HCT116 (cell line): Measurements from ENCODE around the gene TEDDM1. TPM values are rescaled to one million over a fixed set of nuclear protein-coding genes. Genes with fewer than 3 reads are reported as not detected.

ENCODE experiments used
- ATAC-seq: fragments of 200-7000 bp; cut with Tn5 transposase; 2 replicates; pipeline ENCODE4 v1.9.1; 2020; ENCODE audit warnings: mild to moderate bottlenecking, moderate library complexity
- Bru-seq: library from RNA; stranded (reverse); fragments of 400-500 nt; gene quantifications from one replicate; lab custom pipeline; 2021; lab: Mats Ljungman, UMichigan
- BruChase-seq, 2 experiments: library from RNA; stranded (reverse); fragments of 400-500 nt; gene quantifications; one replicate each; lab custom pipeline; 2021; lab: Mats Ljungman, UMichigan
- BruUV-seq: library from RNA; stranded (reverse); fragments of 400-500 nt; replicated peaks from 2 replicates; lab custom pipeline; 2021; lab: Mats Ljungman, UMichigan
- CTCF ChIA-PET: fragments of 300-600 bp; sonication (Branson Sonifier 250); formaldehyde crosslinking; loops from one replicate; lab custom pipeline; 2021; ENCODE audit warnings: antibody characterized with exemption; lab: Charles Lee
- POLR2A ChIA-PET: fragments of 300-600, 350-600 bp; sonication (Branson Sonifier 250); formaldehyde crosslinking; loops from one replicate; lab custom pipeline; 2021; ENCODE audit warnings: antibody characterized with exemption; lab: Charles Lee
- RAD21 ChIA-PET, 2 experiments: fragments of 300-600 bp; sonication (Branson Sonifier 250); formaldehyde crosslinking; loops; one replicate each; lab custom pipeline; 2023; ENCODE audit warnings: low total read pairs in 2 of 2; ENCODE audit not compliant: uncharacterized antibody in 2 of 2, unreplicated experiment in 2 of 2, low non-redundant PET in 1 of 2; lab: Charles Lee
- DNase-seq: peaks from one replicate; pipeline ENCODE4 v3.0.0-alpha.2; 2010; ENCODE audit warnings: low read depth, low spot score
- H2AFZ ChIP-seq: fragments of 200-600 bp; shearing (Covaris generic), sonication (generic); 2 replicates; pipeline ENCODE4 v1.6.1; 2017; ENCODE audit warnings: low read depth, mixed run types, mixed read lengths, antibody characterized with exemption, low read length; ENCODE audit not compliant: poor library complexity, severe bottlenecking
- H3K27ac ChIP-seq: 2 replicates; pipeline ENCODE4 v1.5.1; 2012; ENCODE audit warnings: low read depth, low read length
- H3K27me3 ChIP-seq: fragments of 200-600 bp; sonication (generic); 2 replicates; pipeline ENCODE4 v1.6.1; 2016; ENCODE audit warnings: mixed run types, low read length, mixed read lengths; ENCODE audit not compliant: insufficient read depth
- H3K36me3 ChIP-seq, 2 experiments: fragments of 200-500 bp in 1 of 2; fragments of 200-600 bp in 1 of 2; sonication (Bioruptor generic) in 1 of 2; sonication (generic) in 1 of 2; 2 replicates each; pipeline versions ENCODE4 v1.5.1 to v1.6.1; 2014 to 2016; ENCODE audit warnings: low read length in 2 of 2, inconsistent platforms in 1 of 2, mixed read lengths in 1 of 2, mixed run types in 1 of 2; ENCODE audit not compliant: insufficient read depth in 2 of 2, control insufficient read depth in 1 of 2
- H3K4me1 ChIP-seq, 2 experiments: fragments of 200-600 bp in 1 of 2; sonication (generic) in 1 of 2; 2 replicates each; pipeline versions ENCODE4 v1.5.1 to v1.6.1; 2012 to 2017; ENCODE audit warnings: low read length in 2 of 2, inconsistent platforms in 1 of 2, mild to moderate bottlenecking in 1 of 2, mixed read lengths in 1 of 2, mixed run types in 1 of 2, moderate library complexity in 1 of 2; ENCODE audit not compliant: insufficient read depth in 2 of 2, control insufficient read depth in 1 of 2
- H3K4me2 ChIP-seq: fragments of 200-600 bp; sonication (generic); 2 replicates; pipeline ENCODE4 v1.6.1; 2017; ENCODE audit warnings: mixed run types, low read length, mixed read lengths
- H3K4me3 ChIP-seq, 2 experiments: fragments of 200-600 bp in 1 of 2; sonication (generic) in 1 of 2; replicated peaks in 1 of 2; 2 replicates each; pipeline ENCODE4 v1.5.1; 2011 to 2016; ENCODE audit warnings: low read length in 2 of 2, control low read depth in 1 of 2, low read depth in 1 of 2, mild to moderate bottlenecking in 1 of 2, mixed read lengths in 1 of 2, mixed run types in 1 of 2
- H3K79me2 ChIP-seq: fragments of 200-600 bp; sonication (generic); 2 replicates; pipeline ENCODE4 v1.6.1; 2017; ENCODE audit warnings: mild to moderate bottlenecking, mixed run types, low read length, moderate library complexity, mixed read lengths; ENCODE audit not compliant: insufficient read depth
- H3K9ac ChIP-seq: fragments of 200-600 bp; sonication (generic); 2 replicates; pipeline ENCODE4 v1.6.1; 2016; ENCODE audit warnings: low read length, mixed read lengths
- H3K9me2 ChIP-seq: fragments of 200-600 bp; sonication (generic), shearing (Covaris generic); 2 replicates; pipeline ENCODE4 v1.6.1; 2017; ENCODE audit warnings: mixed run types, mild to moderate bottlenecking, moderate library complexity; ENCODE audit not compliant: insufficient read depth
- H3K9me3 ChIP-seq, 2 experiments: fragments of 200-500 bp in 1 of 2; fragments of 200-600 bp in 1 of 2; sonication (Bioruptor generic) in 1 of 2; sonication (generic) in 1 of 2; 2 replicates each; pipeline ENCODE4 v1.6.1; 2014 to 2017; ENCODE audit warnings: low read length in 2 of 2, mixed read lengths in 2 of 2, inconsistent platforms in 1 of 2, low read depth in 1 of 2, mild to moderate bottlenecking in 1 of 2, mixed run types in 1 of 2, moderate library complexity in 1 of 2; ENCODE audit not compliant: control insufficient read depth in 1 of 2, insufficient read depth in 1 of 2
- H4K20me1 ChIP-seq: fragments of 200-600 bp; sonication (generic), shearing (Covaris generic); 2 replicates; pipeline ENCODE4 v1.6.1; 2017; ENCODE audit warnings: mixed run types, mild to moderate bottlenecking, moderate library complexity; ENCODE audit not compliant: insufficient read depth
- ELF1 ChIP-seq: IDR thresholded peaks from 2 replicates; pipeline ENCODE4 v1.6.1; 2012; ENCODE audit warnings: low read depth, borderline replicate concordance
- JUND ChIP-seq: IDR thresholded peaks from 2 replicates; pipeline ENCODE4 v1.6.1; 2012
- POLR2A ChIP-seq: IDR thresholded peaks from 2 replicates; pipeline ENCODE4 v1.7.0; 2011; ENCODE audit warnings: borderline replicate concordance; ENCODE audit not compliant: insufficient read depth, insufficient read length; ENCODE audit errors: extremely low read depth
- RAD21 ChIP-seq: IDR thresholded peaks from 2 replicates; pipeline ENCODE4 v1.6.1; 2012; ENCODE audit warnings: low read depth, mild to moderate bottlenecking
- SP1 ChIP-seq: IDR thresholded peaks from 2 replicates; pipeline ENCODE4 v1.6.1; 2012; ENCODE audit warnings: low read depth
- SRF ChIP-seq: IDR thresholded peaks from 2 replicates; pipeline ENCODE4 v1.6.1; 2012; ENCODE audit warnings: low read depth
- ZNF274 ChIP-seq: fragments of 200-500 bp; sonication (Bioruptor generic); IDR thresholded peaks from 2 replicates; pipeline ENCODE4 v1.6.1; 2014; ENCODE audit warnings: mild to moderate bottlenecking, low read depth, low read length, inconsistent platforms
- intact Hi-C: fragments of 100-400 bp; cut with micrococcal nuclease; formaldehyde crosslinking; loops from 2 replicates; pipeline ENCODE4 v1.10.0; 2022
- long read RNA-seq: library from polyadenylated mRNA; unstranded; transcript quantifications from one replicate; pipeline ENCODE4 v2.0.0, GENCODE V29; 2021; ENCODE audit not compliant: unreplicated experiment
- polyA plus RNA-seq: library from polyadenylated mRNA; unstranded; fragments of >200 nt; gene quantifications from 2 replicates; pipeline ENCODE4 v1.2.1, GENCODE V29; 2012; ENCODE audit warnings: missing spikeins
- total RNA-seq: library from RNA; stranded (reverse); gene quantifications from one replicate; pipeline ENCODE4 v1.2.1, GENCODE V29; 2021; ENCODE audit not compliant: unreplicated experiment
- TF ChIP-seq, protein P1 (sequence below): IDR thresholded peaks from 2 replicates; pipeline ENCODE4 v1.6.1; 2011; ENCODE audit warnings: mild to moderate bottlenecking, low read length, moderate library complexity; ENCODE audit not compliant: insufficient replicate concordance; ENCODE audit errors: extremely low read depth
- TF ChIP-seq, protein P2 (sequence below), 3 experiments: fragments of 200-600 bp in 1 of 3; sonication (generic) in 1 of 3; IDR thresholded peaks in 2 of 3; conservative IDR thresholded peaks in 1 of 3; 2 replicates each; pipeline ENCODE4 v1.5.1; 2012 to 2017; ENCODE audit warnings: low read depth in 2 of 3, low read length in 2 of 3, antibody characterized with exemption in 1 of 3, borderline replicate concordance in 1 of 3, control low read depth in 1 of 3, mild to moderate bottlenecking in 1 of 3, mixed read lengths in 1 of 3, mixed run types in 1 of 3, moderate library complexity in 1 of 3; ENCODE audit not compliant: insufficient read depth in 1 of 3

TEDDM1 gene, protein sequence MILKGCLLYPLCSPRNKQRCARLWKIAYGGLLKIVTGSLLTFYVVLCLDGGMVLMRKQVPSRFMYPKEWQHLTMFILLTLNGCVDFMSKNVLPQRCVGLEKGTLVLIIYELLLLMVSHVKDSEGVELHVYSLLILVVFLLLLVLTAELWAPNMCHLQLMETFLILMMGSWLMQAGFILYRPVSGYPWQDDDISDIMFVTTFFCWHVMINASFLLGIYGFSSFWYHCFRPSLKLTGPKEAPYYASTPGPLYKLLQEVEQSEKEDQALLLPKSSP
- total RNA-seq (not detected), Bru-seq, nascent RNA (not detected), BruChase-seq, experiment 1, labeled RNA remaining after a 6-hour chase (not detected), BruChase-seq, experiment 2, labeled RNA remaining after a 2-hour chase (not detected)
- not detected in 2 replicates for polyA plus RNA-seq
- long read RNA-seq, result 0 reads

DNA sequence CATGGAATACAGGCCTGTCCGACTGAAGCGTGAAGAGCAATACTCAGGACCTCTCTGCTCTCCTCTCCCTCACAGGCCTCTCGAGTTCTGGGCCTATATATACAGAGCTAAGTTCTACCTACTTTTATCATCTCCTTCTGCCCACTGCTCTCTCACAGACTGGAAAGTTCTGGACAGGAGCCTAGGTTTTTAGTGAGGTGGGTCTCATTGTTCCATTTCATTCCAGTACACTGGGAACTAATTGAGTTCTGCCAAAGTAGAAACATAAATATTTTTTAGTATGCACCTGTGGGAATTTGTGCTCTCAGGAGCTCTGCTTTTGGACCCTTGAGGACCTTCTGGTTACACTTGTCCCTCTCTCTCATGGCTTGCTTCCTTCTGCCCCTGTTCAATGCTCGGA, at the start of gene TEDDM1:
TEDDM1 (minus strand) TSS at position 101 of the 400 bp plus-strand sequence. CDS start 182 bp downstream, outside the sequence.
- no peak for ATAC-seq
- DNase-seq, result no peak
- Histone ChIP-seq H3K27me3 (no peaks in the 10 kb centered on the region), H3K9me2 (no peaks in the 10 kb centered on the region), H3K4me1 (peaks cover 3 to 14% of the 10 kb centered on the region in 2 experiments; a peak in 3 of 4 replicates), H3K79me2 (no peaks in the 10 kb centered on the region), H3K9ac (no peak within 1 kb of the TSS), H3K27ac (no peak within 1 kb of the TSS), H3K4me2 (no peak within 1 kb of the TSS), H3K36me3 (no peaks in the 10 kb centered on the region), H3K9me3 (no peaks in the 10 kb centered on the region), H4K20me1 (no peaks in the 10 kb centered on the region), H3K4me3 (no peak within 1 kb of the TSS), H2AFZ (no peak within 1 kb of the TSS)
- TF ChIP-seq SP1 (no peak), RAD21 (no peak), JUND (no peak), ELF1 (no peak), SRF (no peak), POLR2A (no peak), ZNF274 (no peak)
- TF ChIP-seq, protein P1, sequence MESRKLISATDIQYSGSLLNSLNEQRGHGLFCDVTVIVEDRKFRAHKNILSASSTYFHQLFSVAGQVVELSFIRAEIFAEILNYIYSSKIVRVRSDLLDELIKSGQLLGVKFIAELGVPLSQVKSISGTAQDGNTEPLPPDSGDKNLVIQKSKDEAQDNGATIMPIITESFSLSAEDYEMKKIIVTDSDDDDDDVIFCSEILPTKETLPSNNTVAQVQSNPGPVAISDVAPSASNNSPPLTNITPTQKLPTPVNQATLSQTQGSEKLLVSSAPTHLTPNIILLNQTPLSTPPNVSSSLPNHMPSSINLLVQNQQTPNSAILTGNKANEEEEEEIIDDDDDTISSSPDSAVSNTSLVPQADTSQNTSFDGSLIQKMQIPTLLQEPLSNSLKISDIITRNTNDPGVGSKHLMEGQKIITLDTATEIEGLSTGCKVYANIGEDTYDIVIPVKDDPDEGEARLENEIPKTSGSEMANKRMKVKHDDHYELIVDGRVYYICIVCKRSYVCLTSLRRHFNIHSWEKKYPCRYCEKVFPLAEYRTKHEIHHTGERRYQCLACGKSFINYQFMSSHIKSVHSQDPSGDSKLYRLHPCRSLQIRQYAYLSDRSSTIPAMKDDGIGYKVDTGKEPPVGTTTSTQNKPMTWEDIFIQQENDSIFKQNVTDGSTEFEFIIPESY, result no peak
- TF ChIP-seq, protein P2, sequence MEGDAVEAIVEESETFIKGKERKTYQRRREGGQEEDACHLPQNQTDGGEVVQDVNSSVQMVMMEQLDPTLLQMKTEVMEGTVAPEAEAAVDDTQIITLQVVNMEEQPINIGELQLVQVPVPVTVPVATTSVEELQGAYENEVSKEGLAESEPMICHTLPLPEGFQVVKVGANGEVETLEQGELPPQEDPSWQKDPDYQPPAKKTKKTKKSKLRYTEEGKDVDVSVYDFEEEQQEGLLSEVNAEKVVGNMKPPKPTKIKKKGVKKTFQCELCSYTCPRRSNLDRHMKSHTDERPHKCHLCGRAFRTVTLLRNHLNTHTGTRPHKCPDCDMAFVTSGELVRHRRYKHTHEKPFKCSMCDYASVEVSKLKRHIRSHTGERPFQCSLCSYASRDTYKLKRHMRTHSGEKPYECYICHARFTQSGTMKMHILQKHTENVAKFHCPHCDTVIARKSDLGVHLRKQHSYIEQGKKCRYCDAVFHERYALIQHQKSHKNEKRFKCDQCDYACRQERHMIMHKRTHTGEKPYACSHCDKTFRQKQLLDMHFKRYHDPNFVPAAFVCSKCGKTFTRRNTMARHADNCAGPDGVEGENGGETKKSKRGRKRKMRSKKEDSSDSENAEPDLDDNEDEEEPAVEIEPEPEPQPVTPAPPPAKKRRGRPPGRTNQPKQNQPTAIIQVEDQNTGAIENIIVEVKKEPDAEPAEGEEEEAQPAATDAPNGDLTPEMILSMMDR (IDR thresholded peaks at IDR 0.05 in 2 of 3, conservative IDR thresholded peaks at IDR 0.05 in 1 of 3; ENCODE audit: borderline replicate concordance in 1 of 3, insufficient read depth in 1 of 3, low read depth in 2 of 3, low read length in 2 of 3), result no peak
- RAD21 ChIA-PET, result no interaction called here
- CTCF ChIA-PET, result interaction anchor here (1.6 kb wide), 1 partner anchor 386 kb away, joined by 6 read pairs; no protein-coding TSS in a partner anchor
- no TSS peak for BruUV-seq
- POLR2A ChIA-PET, result no interaction called here
- intact Hi-C loops, result no loop called here
